OCI-LY3 (cell line): ENCODE results near the gene RND3.

Experiments used
- EZH2phosphoT487 ChIP-seq: fragments of 200-600 bp; shearing (Covaris generic); IDR thresholded peaks from 2 replicates; pipeline ENCODE4 v1.6.1; 2018; ENCODE audit warnings: antibody characterized with exemption, mixed run types, low read depth
- TF ChIP-seq, protein P1 (sequence below): fragments of 200-600, 300-600 bp; sonication (generic); IDR thresholded peaks from 2 replicates; pipeline ENCODE4 v1.5.1; 2014; ENCODE audit warnings: antibody characterized with exemption, low read length, low read depth

GRCh38 chr2:150469706-150470274, 17.7 kb downstream of the RND3 start:
- TF ChIP-seq, protein P1, sequence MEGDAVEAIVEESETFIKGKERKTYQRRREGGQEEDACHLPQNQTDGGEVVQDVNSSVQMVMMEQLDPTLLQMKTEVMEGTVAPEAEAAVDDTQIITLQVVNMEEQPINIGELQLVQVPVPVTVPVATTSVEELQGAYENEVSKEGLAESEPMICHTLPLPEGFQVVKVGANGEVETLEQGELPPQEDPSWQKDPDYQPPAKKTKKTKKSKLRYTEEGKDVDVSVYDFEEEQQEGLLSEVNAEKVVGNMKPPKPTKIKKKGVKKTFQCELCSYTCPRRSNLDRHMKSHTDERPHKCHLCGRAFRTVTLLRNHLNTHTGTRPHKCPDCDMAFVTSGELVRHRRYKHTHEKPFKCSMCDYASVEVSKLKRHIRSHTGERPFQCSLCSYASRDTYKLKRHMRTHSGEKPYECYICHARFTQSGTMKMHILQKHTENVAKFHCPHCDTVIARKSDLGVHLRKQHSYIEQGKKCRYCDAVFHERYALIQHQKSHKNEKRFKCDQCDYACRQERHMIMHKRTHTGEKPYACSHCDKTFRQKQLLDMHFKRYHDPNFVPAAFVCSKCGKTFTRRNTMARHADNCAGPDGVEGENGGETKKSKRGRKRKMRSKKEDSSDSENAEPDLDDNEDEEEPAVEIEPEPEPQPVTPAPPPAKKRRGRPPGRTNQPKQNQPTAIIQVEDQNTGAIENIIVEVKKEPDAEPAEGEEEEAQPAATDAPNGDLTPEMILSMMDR = no peak
- no peak for TF ChIP-seq EZH2phosphoT487
